Stomach (tissue), 9 donors: Measurements from ENCODE around the gene PPP1R14C. TPM values are rescaled to one million over a fixed set of nuclear protein-coding genes. Genes with fewer than 3 reads are reported as not detected.

Source experiments
- DNase-seq, 2 donors: peaks; one replicate each; pipeline versions ENCODE4 v3.0.0 to v3.0.0-alpha.2; 2013 to 2019
- H3K27ac ChIP-seq, 5 donors: fragments of 200-600 bp in 4 of 5; sonication (generic) in 4 of 5; one replicate each; pipeline ENCODE4 v1.5.1; 2013 to 2019; ENCODE audit warnings: mild to moderate bottlenecking in 1 of 5, moderate library complexity in 1 of 5
- H3K27me3 ChIP-seq, 3 donors: fragments of 200-600 bp; sonication (generic); one replicate each; pipeline ENCODE4 v1.5.1; 2017 to 2019; ENCODE audit warnings: mixed run types in 1 of 3
- H3K36me3 ChIP-seq, 4 donors: fragments of 200-600 bp; sonication (generic); 1 replicate in 3 of 4; 2 replicates in 1 of 4; pipeline ENCODE4 v1.5.1; 2016 to 2019
- H3K4me1 ChIP-seq, 4 donors: fragments of 200-600 bp; sonication (generic); one replicate each; pipeline ENCODE4 v1.5.1; 2016 to 2019
- H3K4me3 ChIP-seq, 4 donors: fragments of 200-600 bp; sonication (generic) in 3 of 4; one replicate each; pipeline ENCODE4 v1.5.1; 2016 to 2019; ENCODE audit warnings: mild to moderate bottlenecking in 1 of 4
- H3K9me3 ChIP-seq, 4 donors: fragments of 200-600 bp; sonication (generic); one replicate each; pipeline ENCODE4 v1.5.1; 2016 to 2019
- EP300 ChIP-seq: sonication (generic); formaldehyde crosslinking; IDR thresholded peaks from one replicate; pipeline ENCODE4 v1.6.1; 2017; ENCODE audit warnings: antibody characterized with exemption
- POLR2A ChIP-seq, 4 donors: fragments of 450-650 bp; IDR thresholded peaks; one replicate each; pipeline ENCODE4 v1.6.1; 2016; ENCODE audit warnings: antibody characterized with exemption in 4 of 4, control low read depth in 2 of 4, mild to moderate bottlenecking in 1 of 4, moderate library complexity in 1 of 4
- POLR2AphosphoS5 ChIP-seq, 3 donors: sonication (generic); formaldehyde crosslinking; IDR thresholded peaks; one replicate each; pipeline ENCODE4 v1.6.1; 2016; ENCODE audit warnings: antibody characterized with exemption in 3 of 3
- WGBS, 5 donors: extraction: QIAGEN DNeasy Blood & Tissue Kit in 3 of 5; methylation state at CpG; one replicate each; pipeline versions ENCODE4 v1.1.5 to v1.1.7; 2013 to 2018; 5-methylcytosine and 5-hydroxymethylcytosine counted together
- intact Hi-C: fragments of 100-400 bp; cut with DNase I; formaldehyde crosslinking; loops from one replicate; pipeline ENCODE4 v1.15.1; 2023; ENCODE audit warnings: low total_unique reads
- polyA plus RNA-seq, 3 donors: library from polyadenylated mRNA; stranded (reverse); fragments of 200-250 nt; gene quantifications; one replicate each; pipeline ENCODE4 v1.2.3, GENCODE V29; 2013
- total RNA-seq, 5 donors: library from RNA; depleted of rRNA; stranded (reverse); fragments of >200 nt; gene quantifications; one replicate each; pipeline versions ENCODE4 v1.1.0 to v1.2.3, GENCODE V29; 2014 to 2016
- TF ChIP-seq, protein P1 (sequence below), 7 experiments: fragments of 450-650 bp in 4 of 7; fragments of 200-600 bp in 3 of 7; sonication (generic) in 3 of 7; IDR thresholded peaks; one replicate each; pipeline ENCODE4 v1.5.1; 2016 to 2019; ENCODE audit warnings: antibody characterized with exemption in 7 of 7, control low read depth in 2 of 7, mild to moderate bottlenecking in 1 of 7
- donor health status: healthy with polysubstance abuse.
- donor health status: Bipolar disorder and iron deficiency.
- donor health status: healthy.

Gene PPP1R14C
- total and polyA plus RNA-seq, 8 donors, result 0.25 to 13.8 (median 4.1) TPM; not detected in 3

DNA sequence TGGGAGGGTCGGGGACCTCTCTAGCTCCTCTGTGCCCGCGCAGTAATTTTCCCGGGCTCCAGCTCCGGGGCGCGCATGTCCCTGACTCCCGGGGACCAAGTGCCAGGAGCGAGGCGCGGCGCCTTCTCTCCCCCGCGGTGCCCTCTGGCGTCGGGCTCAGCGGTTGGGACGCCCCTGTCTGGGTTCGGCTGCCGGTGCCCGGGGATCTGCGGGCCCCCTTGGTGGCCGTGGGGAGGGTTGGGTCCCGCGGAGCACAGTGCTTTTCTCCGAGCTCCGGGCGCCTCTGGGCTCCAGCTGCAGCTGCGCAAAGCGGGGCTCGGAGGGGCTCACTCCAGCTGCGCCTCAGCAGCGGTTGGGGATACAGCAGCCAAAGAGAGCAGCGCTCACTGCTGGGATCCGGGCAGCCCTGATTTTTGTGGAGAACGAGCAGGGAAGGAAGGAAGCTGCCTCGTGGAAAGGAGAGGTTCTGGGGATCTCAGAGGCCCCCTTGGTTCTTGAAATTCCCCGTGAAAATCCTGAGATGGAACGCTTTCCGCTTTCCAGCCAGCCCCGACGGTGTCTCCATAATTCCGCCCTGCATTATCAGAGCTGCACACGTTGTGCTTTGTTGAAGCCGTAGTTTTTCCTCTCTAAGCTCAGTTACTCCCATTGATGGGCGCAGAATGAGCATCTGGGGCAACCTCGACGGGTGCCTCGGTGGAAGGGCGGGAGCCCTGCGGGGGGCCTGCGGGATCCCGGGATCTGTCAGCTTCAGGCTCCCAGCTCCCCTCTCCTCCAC lies 861 bp downstream of the PPP1R14C start:
- Histone ChIP-seq H3K4me1 (peaks cover 19 to 23% (median 22%) of the 10 kb centered on the region in 4 donors), H3K27me3 (peaks cover 27 to 90% (median 60%) of the 10 kb centered on the region in 3 donors), H3K4me3 (peak overlapping the region; percentile 38 to 57 (median 45)), H3K36me3 (no peaks in the 10 kb centered on the region), H3K27ac (no peak overlapping the region), H3K9me3 (no peaks in the 10 kb centered on the region)
- intact Hi-C loops, result no loop called here
- 3 to 5% (median 4%) methylated on average over 36 to 53 of the region's 53 CpGs for WGBS, 5 donors
- TF ChIP-seq, protein P1, sequence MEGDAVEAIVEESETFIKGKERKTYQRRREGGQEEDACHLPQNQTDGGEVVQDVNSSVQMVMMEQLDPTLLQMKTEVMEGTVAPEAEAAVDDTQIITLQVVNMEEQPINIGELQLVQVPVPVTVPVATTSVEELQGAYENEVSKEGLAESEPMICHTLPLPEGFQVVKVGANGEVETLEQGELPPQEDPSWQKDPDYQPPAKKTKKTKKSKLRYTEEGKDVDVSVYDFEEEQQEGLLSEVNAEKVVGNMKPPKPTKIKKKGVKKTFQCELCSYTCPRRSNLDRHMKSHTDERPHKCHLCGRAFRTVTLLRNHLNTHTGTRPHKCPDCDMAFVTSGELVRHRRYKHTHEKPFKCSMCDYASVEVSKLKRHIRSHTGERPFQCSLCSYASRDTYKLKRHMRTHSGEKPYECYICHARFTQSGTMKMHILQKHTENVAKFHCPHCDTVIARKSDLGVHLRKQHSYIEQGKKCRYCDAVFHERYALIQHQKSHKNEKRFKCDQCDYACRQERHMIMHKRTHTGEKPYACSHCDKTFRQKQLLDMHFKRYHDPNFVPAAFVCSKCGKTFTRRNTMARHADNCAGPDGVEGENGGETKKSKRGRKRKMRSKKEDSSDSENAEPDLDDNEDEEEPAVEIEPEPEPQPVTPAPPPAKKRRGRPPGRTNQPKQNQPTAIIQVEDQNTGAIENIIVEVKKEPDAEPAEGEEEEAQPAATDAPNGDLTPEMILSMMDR (IDR thresholded peaks at IDR 0.05), result no peak
- TF ChIP-seq EP300, result no peak
- TF ChIP-seq POLR2A (IDR thresholded peaks at IDR 0.05), result no peak
- TF ChIP-seq POLR2AphosphoS5 (IDR thresholded peaks at IDR 0.05), result no peak
- DNase-seq, result peak in 1 of 2 donors; percentile 41

DNA sequence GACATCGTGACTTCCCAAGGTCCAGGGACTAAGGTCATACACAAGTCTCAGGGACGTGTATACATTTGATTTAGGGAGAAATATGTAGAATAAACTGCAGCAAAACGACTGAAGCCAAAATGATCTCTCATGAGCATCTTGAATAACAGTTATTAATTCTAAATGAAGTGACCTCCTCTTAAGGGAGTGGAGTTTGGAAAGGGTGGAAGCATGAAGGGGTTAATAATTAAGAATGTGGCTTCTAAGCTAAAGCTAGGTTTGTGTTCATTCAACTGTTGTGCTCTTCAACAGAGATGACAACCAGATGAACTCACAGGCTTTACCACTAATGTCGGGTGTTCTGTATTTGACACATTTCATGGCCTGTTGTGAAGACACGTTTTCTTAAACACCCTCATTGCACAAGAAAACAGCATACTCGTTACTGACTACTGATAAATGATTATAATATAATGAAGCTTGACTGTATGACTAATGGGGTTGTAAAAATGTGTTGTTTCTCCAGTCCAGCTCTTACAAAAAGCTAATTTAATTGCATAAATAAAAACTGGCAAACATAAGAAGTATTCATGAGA lies 1.5 kb downstream of the PPP1R14C start:
- Histone ChIP-seq H3K27me3 (peaks cover 27 to 94% (median 60%) of the 10 kb centered on the region in 3 donors), H3K4me1 (peaks cover 19 to 23% (median 22%) of the 10 kb centered on the region in 4 donors), H3K36me3 (no peaks in the 10 kb centered on the region), H3K4me3 (no peak overlapping the region), H3K27ac (no peak overlapping the region), H3K9me3 (no peaks in the 10 kb centered on the region)
- 14 to 24% (median 19%) methylated on average over 5 to 6 of the region's 6 CpGs for WGBS, 5 donors
- DNase-seq, result no peak
- TF ChIP-seq POLR2AphosphoS5 (IDR thresholded peaks at IDR 0.05), result no peak
- no peak for TF ChIP-seq POLR2A (IDR thresholded peaks at IDR 0.05)
- TF ChIP-seq EP300, result no peak
- TF ChIP-seq, protein P1 (IDR thresholded peaks at IDR 0.05), result no peak
- intact Hi-C loops, result no loop called here

DNA sequence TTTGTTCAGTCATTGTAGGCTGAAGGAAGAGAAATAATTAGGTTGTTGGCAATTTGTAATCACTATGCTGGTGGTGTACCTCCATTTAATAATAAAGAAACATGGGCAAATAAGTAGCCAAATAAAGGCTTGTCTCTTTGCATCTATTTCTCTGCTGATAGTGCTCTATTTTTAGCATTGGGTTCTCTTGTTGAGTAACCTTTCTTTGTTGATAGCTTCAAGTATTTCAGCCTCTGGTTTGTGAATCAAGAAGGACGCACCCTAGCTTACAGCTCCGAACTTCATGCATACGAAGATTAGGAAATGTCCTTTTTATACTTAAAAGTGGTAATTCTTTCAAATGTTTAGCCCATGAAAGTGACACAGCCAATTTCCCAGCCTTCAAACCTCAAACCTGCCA lies 2.6 kb downstream of the PPP1R14C start:
- no peak for TF ChIP-seq EP300
- TF ChIP-seq, protein P1 (IDR thresholded peaks at IDR 0.05), result no peak
- no peak for TF ChIP-seq POLR2A (IDR thresholded peaks at IDR 0.05)
- no peak for TF ChIP-seq POLR2AphosphoS5 (IDR thresholded peaks at IDR 0.05)
- H3K4me3 ChIP-seq, result no peak overlapping the region
- H3K27me3 ChIP-seq, result peaks cover 27 to 99% (median 60%) of the 10 kb centered on the region in 3 donors
- H3K4me1 ChIP-seq, result peaks cover 19 to 23% (median 22%) of the 10 kb centered on the region in 4 donors
- H3K9me3 ChIP-seq, result no peaks in the 10 kb centered on the region
- WGBS, 5 donors, result 41 to 71% (median 57%) methylated on average over 3 of the region's 3 CpGs
- no peak overlapping the region for H3K27ac ChIP-seq
- intact Hi-C loops, result no loop called here
- DNase-seq, result no peak
- no peaks in the 10 kb centered on the region for H3K36me3 ChIP-seq

DNA sequence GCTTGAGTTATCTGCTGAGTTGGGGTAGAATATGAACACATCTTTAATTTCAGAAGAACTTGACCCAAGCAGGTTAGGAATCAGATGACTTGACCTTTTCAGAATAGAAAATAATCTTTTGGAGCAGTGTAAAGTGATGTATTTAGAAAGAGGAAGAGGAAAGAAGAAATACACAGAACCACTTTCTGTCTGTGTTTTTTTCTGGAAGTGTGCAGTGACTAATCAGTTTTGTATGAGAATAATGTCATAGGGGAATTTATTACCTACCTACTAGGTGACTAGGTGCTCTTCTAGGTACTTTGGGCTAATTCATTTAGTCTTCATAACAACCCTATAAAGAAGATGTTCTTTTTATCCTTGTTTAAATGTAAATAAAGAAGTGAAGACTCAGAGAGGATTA lies 3.0 kb downstream of the PPP1R14C start:
- Histone ChIP-seq H3K27me3 (peaks cover 27 to 99% (median 58%) of the 10 kb centered on the region in 3 donors), H3K4me3 (no peak overlapping the region), H3K36me3 (no peaks in the 10 kb centered on the region), H3K4me1 (peaks cover 19 to 23% (median 22%) of the 10 kb centered on the region in 4 donors), H3K27ac (no peak overlapping the region), H3K9me3 (no peaks in the 10 kb centered on the region)
- intact Hi-C loops, result no loop called here
- TF ChIP-seq POLR2AphosphoS5 (IDR thresholded peaks at IDR 0.05) (no peak), POLR2A (IDR thresholded peaks at IDR 0.05) (no peak), EP300 (no peak)
- TF ChIP-seq, protein P1 (IDR thresholded peaks at IDR 0.05), result no peak
- no peak for DNase-seq
